HG03064 (cell line): ENCODE measurements around the gene FBXO15.

ENCODE experiments used
- ATAC-seq: cut with Tn5 transposase; IDR thresholded peaks from one replicate; pipeline ENCODE4 v1.9.1; 2021; ENCODE audit warnings: low read depth; ENCODE audit not compliant: unreplicated experiment

Gene FBXO15

DNA sequence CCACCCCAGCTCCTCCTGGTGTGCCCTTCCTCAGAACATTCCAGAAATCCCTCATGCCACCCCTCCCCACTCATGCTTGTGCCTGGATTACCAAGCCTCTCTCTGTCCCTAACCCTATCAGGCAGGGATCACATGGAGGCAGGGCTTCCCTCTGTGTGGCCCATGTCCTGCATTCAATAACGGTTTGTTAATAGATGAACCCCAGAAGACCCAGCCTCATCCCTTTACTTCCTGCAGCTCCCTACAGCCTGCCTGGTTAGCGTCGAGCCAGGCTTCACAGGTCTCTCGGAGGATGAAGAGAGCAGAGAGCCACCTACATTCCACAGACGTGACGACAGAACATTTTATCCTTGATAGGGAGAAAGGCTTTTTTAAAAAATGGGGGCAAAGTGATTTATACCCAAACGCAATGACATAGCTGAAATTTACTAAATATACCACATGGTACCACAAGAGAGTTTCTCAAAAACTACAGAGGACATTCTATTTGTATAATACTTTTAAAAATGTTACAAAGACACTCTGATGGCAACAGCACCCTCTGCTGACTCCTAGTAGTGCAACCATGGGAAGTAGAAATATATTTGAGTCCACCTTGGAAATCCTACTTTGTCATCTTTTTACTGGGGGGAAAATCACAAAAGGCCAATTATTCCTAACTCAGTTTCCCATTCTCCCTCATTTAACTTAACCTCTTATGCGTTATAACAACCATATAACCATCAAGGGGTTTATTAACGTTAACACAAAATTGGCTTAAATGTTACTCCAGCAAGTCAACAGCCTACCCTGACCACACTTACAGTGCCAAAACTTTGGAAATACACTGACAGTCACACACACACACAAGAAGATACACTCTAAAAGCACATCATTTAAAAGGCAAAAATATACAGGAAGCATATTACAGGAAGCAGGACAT is 30.7 kb downstream of the FBXO15 start:
- no peak for ATAC-seq

DNA sequence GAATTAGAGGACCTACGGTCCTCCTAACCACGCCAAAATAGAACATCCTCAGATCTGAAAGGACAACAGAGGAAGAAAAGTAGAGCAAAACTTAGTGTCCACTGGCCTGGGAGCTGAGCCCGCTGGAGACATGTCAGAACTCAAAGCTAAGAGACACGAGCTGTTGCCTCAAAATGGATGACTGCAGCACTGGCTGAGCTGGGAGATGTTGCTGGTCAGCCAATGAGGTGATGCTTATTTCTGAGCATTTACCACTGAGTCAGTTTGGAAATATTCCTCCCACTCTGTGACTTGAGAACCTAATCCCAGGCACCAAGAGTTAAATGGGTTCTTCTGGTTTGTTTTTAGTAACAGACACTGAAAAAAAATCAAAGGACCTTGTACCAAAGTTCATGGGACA is 32.6 kb downstream of the FBXO15 start:
- no peak for ATAC-seq

DNA sequence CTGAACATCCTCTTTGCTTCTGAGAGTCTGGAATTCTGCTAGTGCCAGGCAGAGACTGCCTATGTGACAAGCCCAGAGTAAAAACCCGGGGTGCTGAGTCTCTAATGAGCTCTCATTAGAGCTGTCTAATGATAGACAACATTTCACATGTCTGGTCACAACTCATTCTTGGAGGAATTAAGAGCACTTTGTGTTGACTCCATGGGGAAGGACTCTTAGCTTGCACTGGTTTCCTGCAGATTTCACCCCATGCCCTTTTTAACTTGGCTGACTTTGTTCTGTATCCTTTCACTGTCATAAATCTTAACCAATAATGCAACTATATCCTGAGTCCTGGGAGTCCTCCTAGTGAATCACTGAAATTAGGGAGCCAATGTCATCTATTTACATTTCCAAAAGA is 33.5 kb downstream of the FBXO15 start:
- ATAC-seq, result no peak

DNA sequence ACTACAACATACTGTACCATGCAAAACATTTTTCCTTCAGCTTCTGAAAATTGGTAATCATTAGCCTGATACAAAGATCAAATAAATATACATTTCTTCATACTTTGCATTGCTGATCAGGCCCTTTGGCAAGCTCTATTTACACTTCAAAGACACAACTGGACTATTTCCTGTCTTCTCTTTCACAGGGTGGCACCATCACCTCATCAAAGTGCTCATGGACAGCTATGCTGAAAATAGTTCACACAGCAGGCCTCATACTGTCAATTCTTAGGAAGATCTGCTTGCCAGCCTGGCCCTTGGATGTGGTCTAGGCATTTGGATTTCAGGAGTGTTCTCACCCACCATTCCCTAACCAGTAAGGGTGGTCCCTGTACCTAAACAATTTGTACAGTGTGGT is 33.9 kb downstream of the FBXO15 start:
- ATAC-seq, result no peak

DNA sequence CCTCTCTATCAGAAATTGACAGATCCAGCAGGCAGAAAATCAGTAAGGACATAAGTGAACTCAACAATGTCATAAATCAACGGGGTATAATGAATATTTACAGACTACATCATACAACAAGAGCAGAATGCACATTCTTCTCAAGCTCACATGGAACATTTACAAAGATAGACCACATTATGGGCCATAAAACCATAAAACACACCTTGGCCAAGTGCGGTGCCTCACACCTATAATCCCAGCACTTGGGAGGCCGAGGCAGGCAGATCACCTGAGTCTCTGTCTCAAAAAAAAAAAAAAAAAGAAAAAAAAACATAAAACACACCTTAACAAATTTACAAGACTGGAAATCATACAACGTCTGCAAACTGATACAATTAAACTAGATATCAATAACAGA is 36.7 kb downstream of the FBXO15 start:
- no peak for ATAC-seq

DNA sequence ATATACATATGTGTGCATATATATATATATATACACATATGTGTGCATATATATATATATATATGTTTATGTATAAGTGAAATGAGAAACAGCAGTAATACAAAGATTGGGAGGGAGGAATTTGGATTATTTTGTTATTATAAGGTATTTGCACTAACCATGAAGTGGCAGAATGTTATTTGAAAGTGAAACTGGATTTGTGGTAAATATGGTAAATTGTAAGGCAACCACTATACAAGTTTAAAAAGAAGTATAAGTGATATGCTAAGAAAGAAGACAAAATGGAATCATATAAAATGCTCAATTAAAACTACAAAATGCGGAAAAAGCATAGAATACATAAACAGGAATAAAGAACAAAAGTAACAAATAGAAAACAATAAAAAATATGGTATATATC is 37.5 kb downstream of the FBXO15 start:
- ATAC-seq, result no peak

DNA sequence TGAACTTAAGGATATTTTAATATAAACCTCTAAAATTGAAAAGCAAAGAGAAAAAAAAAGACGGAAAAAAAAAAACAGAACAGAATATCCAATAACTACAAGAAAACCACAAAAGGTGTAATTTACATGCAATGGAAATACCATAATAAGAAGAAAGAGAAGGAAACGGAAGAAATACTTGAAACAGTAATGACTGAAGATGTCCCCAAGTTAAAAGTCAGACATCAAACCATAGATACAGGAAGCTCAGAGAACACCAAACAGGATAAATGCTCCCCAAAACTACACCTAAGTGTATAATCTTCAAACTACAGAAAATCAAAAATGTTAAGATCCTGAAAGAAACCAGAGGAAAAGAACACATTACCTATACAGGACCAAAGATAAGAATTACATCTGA is 39.2 kb downstream of the FBXO15 start:
- no peak for ATAC-seq

DNA sequence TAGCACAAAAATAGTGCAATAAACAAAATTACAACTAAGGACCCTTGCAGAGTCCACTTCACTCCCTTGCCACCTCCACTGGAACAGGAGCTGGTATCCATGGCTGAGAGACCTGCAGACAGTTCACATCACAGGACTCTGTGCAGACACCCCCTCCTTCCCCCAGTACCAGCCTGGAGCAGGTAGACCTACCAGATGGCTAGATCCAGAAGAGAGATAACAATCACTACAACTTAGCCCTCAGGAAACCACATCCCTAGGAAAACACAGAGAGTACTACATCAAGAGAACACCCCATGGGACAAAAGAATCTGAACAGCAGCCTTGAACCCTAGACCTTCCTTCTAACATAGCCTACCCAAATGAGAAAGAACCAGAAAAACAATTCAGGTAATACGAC is 49.8 kb downstream of the FBXO15 start:
- no peak for ATAC-seq

DNA sequence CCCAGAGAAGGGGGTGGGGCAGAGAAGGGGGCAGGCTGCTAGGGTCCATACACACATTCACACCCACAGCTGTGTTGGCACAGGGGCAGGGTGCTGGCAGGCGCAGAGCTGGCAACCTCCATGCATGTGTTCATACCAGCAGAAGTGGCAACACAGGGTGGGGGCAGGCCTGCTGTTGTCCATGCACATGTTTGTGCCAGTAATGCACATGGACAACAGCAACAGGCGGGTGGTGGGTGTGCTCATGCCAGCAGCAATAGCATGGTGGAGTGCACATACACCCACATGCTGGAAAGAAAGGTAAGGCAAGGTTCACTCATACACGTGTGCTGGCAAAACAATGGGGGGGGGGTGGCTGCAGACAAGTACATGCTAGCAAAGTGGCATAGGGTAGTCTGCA is 54.7 kb downstream of the FBXO15 start:
- no peak for ATAC-seq

DNA sequence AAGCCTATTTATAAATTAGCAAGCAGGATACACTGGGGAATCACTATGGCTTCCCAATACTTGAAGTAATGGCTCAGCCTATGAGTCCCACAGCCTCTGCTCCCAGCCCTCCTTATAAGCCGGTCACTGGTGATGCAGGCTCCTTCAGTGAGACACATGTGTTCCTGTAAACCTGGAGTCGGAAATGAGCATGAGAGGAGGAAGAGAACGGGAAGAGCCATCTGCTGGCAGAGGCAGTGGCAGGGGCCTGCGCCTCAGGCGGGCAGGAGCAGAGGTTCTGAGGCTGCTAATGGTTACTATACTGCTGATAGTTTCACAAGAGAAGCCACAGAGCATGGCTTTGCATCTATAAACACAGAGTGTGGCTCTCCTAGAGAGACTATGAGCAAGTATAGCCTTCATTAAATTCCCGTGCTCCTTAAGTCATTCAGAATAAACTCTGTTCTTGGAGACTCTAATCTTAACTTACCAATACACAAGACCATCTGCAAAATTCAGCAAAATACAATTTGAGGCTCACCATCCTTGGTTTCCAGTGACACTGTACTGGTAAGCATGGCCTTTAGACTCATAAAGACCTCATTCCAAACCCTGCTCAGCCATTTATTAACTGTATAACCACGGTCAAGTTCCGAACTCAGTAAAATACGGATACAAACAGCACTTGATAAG is 63.3 kb downstream of the FBXO15 start:
- no peak for ATAC-seq

DNA sequence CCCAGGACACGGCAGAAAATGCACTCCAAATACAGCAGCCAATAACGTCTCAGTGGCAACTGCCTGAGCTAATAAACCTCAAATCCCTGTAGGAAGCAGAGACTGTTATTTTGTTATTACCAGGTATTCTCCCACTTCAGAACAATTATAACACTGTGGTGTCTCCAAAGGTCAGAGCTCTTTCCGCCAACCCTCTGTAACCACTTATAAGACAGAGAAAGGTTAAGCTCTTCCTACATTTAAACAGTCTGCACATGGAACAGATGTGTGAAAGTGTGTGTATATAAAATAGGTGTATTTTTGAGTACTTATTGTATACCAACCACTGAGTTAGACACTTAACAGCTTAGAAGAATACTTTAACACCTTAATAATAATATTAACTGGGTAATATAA is 64.1 kb downstream of the FBXO15 start:
- no peak for ATAC-seq

DNA sequence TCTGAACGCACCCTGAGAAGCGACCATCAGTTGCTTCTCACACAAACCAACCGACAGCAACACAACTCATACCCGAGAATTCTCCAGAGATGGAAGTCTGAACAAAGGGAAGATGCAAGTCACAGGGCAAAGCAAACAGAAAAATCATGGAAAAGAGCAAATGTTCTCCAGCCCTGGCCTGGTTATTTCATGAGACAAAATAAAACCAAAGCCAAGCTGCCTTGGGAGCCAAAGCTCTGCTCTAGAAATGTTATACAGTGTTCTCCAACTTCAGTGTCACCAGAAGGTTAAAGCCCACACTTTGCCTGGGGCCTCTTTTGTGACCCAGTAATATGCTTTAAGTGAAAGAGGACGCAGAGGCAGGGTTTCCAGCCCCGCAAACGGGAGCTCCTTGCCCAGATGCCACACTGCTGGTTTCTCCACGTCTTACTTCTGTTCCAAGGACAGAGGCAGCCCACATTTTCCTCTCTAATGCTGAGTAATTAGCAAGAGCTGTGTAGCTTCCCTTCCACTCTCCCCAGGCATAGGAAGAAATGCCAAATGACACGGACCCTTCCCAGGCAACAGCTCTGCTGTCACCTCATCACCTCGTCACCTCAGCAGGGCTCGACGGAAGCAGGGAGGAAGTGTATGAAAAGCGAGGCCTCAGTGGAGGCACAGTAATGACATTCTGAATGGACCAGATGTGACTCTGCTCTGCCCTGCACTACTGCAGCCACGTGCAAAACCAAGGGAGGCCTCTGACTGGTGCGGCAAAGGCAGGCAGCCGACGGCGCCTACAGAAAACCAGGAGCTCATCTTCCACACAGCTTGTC is 64.7 kb downstream of the FBXO15 start:
- ATAC-seq, result no peak

DNA sequence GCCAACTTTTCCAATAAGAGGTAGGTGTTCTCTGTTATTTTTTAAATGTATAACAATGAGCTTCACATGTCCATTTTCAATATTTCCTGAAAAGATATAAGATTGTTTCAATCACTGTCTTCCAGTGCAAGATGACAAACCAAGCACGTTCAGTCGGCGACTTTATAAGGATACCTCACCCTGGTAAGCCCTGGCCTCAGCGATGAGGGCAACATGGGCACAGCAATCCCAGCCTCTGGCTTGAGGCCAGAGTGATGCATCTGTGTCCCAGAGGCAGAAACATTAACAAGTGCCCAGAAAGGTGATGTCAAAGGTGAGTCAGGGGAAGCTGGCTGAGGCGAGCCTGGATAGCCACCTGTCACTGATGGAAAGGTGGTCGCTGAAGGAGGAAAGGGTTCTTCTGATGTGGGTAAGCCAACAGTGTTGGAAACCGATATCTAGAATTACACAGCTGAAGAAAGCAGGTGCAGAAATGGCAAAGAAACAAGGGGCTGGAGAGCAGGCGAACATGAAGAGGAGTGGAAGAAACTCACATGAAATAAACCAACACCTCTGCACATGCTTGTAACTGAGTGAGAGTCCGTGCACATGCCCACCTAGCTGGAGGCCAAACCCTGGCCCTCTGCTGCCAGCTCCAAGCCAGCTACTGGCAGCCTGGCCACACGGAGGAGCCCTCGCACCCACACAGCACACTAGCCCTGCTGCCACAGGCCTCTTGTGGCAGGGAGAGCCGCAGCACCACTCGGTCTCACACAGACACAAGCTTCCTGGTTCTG is 65.5 kb downstream of the FBXO15 start:
- ATAC-seq, result no peak

DNA sequence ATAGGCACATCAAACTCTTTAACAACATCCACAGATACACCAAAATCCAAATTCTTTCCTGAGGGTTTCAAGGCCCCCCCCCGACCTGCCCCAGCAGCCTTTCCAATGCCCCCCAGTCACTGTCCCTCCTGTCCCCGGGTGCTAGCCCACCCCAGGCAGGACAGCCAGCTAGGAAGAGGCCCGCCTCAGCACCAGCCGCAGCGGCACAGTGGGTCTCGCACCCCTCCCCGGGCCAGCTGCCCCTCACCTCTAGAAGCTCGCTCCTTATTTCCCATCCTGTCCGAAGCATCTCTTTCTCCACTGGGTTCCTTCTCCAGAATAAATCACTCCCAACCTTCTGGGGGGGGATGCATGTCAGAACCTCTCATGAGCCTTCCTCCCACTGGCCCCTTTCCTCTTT is 69.4 kb downstream of the FBXO15 start:
- no peak for ATAC-seq

DNA sequence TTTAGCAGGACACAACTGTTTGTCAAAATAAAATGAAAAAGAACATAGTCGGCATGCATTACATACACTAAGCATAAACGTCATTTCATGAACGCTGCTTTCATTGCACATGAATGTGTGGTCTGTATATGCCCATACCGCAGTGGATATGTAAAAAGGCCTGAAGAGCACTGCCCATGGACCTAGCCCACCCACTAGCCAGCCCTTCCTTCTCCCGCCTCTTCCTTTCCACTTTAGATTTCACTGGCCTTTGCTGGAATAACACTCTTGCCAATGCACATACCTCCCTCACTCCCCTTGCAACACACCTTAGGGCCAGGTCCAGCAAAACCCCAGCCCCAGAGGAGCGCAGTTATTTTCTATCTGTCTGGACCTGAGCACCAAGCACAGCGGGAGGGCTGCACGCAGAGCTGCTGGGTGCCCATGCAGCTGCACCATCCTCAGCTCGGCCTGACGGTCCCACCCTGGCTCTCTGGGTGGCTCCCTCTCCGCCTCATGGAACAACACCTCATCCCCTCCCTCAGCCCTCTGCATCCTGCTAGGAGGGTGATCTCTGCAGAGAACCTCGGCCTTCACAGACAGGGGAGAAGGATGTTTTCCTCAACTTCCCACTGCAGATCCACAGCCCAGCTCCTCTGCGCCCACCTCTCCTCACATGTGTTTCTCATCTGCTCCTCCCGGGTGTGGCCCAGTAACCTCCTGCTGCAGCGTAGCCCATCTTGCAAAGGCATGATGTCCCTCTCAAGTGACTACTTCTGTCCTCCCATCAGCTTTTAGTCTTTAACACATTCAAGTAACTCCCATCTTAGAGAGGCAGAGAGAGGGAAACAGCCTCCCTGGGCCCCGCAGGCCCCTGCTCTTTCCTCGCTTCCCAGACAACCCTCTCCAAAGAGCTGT is 72.7 kb downstream of the FBXO15 start:
- ATAC-seq, result no peak

DNA sequence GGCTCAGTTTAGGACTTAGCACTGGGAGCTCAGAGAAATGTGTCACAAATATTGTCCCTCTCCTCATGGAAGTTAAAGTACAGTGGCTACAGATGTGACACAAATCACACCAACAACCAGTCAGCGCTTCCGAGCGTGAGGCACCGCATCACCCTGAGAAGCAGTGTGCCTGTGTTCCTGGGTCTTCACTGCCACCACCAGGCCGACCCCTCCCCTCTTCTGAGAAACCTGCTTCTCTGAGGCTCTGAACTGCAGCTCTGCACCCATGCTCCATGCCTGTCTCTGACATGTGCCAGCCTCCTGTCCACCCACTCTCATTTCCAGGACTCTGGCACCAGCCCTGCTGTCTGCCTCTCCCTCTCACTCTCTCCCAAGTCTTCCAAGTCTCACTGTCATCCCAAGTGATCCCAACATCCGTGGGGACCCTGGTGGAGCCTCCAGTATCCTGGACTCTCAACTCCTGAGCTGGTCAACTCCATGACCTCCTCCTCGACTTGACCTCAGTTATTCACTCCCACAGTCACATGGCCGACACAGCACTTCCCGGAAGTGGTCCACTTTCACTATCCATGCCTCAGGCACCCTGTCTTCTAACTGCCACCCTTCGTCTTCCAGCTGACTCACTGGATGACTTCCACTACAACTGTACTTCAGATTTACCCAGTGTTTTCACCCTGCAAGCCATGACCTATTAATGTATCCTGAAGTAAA is 73.5 kb downstream of the FBXO15 start:
- ATAC-seq, result no peak

DNA sequence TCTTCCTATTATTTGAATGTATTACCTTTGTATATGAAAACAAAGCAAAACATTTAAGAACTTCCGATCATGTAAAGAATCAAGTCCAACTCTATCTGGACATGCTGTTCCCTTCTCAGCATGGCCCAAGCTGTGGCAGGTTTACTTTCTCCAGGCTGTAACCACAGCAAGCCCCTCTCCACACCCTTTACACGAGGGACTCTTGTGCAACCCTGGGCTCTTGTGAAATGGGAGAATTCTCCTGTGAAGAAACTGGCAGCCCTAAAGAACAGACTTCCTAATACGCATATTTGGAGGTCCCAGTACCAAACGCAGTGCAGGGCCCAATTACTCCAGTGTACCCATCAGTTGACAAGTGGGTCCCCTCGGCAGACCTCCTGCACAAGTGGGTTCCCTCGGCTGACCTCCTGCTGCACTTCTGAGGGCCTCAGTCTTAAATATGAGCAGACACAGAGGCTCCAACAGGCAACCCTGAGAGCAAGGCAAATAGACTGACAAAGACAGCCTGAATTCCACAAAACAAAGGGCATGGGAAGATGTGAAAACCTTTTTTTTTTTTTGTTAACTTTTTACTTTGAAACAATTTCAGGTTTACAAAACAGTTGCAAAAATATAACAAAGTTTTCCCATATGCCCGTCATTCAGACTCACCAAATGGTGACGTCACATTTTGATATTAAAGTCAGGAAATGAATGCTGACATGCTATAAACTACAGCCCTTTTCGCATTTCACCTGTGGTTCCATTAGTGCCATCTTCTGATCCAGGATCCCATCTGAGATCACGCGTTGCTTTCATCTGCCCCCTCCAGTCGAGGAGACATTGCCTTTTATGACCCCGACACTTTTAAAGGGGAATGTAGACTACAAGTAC is 78.2 kb downstream of the FBXO15 start:
- ATAC-seq, result no peak

DNA sequence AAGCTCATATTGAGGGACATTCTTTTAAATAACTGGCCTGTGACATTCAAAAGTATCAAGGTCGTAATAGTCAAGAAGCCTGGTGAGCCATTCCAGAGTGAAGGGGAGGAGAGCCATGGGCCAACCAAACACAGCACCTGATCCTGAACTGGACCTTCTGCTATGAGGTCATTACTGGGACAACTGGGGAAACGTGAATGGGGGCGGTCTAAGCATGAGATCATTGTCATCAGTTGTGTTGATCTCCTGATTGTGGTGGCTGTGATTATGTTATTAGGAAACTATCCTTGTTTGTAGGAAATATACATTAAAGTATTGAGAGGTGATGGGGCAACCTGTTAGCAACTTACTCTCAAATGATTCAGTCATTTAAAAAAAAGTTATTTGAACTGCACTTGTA is 79.3 kb downstream of the FBXO15 start:
- ATAC-seq, result no peak
